ENCODE measurements around the gene MED12L.

MED12L gene

DNA sequence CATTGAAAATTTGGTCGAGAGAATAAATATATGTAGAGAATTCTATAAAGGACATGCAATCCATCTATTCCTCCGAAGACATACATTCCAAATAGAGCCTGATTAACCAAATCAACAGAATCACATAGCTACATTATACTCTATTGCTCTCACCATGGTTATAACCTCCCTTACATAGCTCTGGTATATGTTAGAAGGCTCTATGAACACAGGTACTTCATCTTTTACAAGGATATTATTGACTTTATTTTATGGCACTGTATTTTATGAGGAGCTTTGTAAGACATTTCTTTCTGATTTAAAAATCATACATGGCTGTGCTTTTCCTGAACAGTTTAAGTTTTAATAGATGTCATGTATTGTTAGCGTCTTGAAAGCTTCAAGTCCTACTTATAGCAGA lies 370.6 kb downstream of the MED12L start:
- Histone ChIP-seq H3K4me1 (ENCODE audit: insufficient read depth, low read length, poor library complexity, severe bottlenecking) (peaks cover 10% of the 10 kb centered on the region), H3K4me2 (ENCODE audit: low read depth, low read length, poor library complexity, severe bottlenecking) (no peak overlapping the region), H3K27me3 (ENCODE audit: insufficient read depth, low read length, poor library complexity, severe bottlenecking) (no peaks in the 10 kb centered on the region), H3K9me3 (ENCODE audit: insufficient read depth, low read depth, low read length) (no peaks in the 10 kb centered on the region), H2AFZ (ENCODE audit: low read length) (no peak overlapping the region), H3K9me2 (replicated peaks; ENCODE audit: low read depth, low read length) (no peaks in the 10 kb centered on the region), H4K20me1 (ENCODE audit: insufficient read depth, low read length, poor library complexity, severe bottlenecking) (no peaks in the 10 kb centered on the region), H3K79me2 (ENCODE audit: insufficient read depth, low read length) (no peaks in the 10 kb centered on the region), H3K4me3 (ENCODE audit: low read length, poor library complexity, severe bottlenecking) (no peak overlapping the region), H3K9ac (ENCODE audit: low read depth, low read length, poor library complexity, severe bottlenecking) (no peak overlapping the region), H3F3A (ENCODE audit: low read depth) (no peaks in the 10 kb centered on the region), H3K36me3 (ENCODE audit: insufficient read depth, low read length) (no peaks in the 10 kb centered on the region)
- TF ChIP-seq, protein P1, sequence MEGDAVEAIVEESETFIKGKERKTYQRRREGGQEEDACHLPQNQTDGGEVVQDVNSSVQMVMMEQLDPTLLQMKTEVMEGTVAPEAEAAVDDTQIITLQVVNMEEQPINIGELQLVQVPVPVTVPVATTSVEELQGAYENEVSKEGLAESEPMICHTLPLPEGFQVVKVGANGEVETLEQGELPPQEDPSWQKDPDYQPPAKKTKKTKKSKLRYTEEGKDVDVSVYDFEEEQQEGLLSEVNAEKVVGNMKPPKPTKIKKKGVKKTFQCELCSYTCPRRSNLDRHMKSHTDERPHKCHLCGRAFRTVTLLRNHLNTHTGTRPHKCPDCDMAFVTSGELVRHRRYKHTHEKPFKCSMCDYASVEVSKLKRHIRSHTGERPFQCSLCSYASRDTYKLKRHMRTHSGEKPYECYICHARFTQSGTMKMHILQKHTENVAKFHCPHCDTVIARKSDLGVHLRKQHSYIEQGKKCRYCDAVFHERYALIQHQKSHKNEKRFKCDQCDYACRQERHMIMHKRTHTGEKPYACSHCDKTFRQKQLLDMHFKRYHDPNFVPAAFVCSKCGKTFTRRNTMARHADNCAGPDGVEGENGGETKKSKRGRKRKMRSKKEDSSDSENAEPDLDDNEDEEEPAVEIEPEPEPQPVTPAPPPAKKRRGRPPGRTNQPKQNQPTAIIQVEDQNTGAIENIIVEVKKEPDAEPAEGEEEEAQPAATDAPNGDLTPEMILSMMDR (conservative IDR thresholded peaks at IDR 0.05; ENCODE audit: low read length) = no peak
- no peak for TF ChIP-seq EZH2phosphoT487 (IDR thresholded peaks at IDR 0.05; ENCODE audit: borderline replicate concordance)

DNA sequence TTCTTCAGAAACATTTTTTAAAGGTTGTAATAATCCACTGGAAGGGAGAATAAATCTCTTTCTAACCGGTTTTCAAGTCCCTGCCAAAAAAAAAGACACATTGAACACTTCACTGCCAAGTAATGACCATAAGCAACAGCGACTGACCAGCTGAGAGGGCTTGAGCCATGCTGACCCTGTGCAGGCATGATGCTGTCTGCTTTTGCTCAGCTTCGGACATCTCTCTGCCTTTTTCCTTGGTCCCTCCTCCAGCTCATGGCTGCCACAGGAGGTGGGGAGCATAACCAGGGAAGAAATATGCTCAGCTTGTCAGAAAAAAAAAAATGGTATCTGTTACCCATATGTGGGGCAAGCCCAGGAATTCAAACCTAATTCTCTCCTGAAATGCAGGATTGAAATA lies 373.9 kb downstream of the MED12L start:
- no peaks in the 10 kb centered on the region for H3K4me1 ChIP-seq (ENCODE audit: insufficient read depth, low read length, poor library complexity, severe bottlenecking)
- H3K9ac ChIP-seq (ENCODE audit: low read depth, low read length, poor library complexity, severe bottlenecking) = no peak overlapping the region
- H3K79me2 ChIP-seq (ENCODE audit: insufficient read depth, low read length) = no peaks in the 10 kb centered on the region
- no peaks in the 10 kb centered on the region for H4K20me1 ChIP-seq (ENCODE audit: insufficient read depth, low read length, poor library complexity, severe bottlenecking)
- no peak overlapping the region for H3K4me3 ChIP-seq (ENCODE audit: low read length, poor library complexity, severe bottlenecking)
- H3K9me2 ChIP-seq (replicated peaks; ENCODE audit: low read depth, low read length) = no peaks in the 10 kb centered on the region
- TF ChIP-seq EZH2phosphoT487 (IDR thresholded peaks at IDR 0.05; ENCODE audit: borderline replicate concordance) = no peak
- TF ChIP-seq, protein P1 (conservative IDR thresholded peaks at IDR 0.05; ENCODE audit: low read length) = no peak
- H2AFZ ChIP-seq (ENCODE audit: low read length) = no peak overlapping the region
- H3K27me3 ChIP-seq (ENCODE audit: insufficient read depth, low read length, poor library complexity, severe bottlenecking) = no peaks in the 10 kb centered on the region
- H3K36me3 ChIP-seq (ENCODE audit: insufficient read depth, low read length) = no peaks in the 10 kb centered on the region
- H3F3A ChIP-seq (ENCODE audit: low read depth) = no peaks in the 10 kb centered on the region
- no peak overlapping the region for H3K4me2 ChIP-seq (ENCODE audit: low read depth, low read length, poor library complexity, severe bottlenecking)
- no peaks in the 10 kb centered on the region for H3K9me3 ChIP-seq (ENCODE audit: insufficient read depth, low read depth, low read length)

DNA sequence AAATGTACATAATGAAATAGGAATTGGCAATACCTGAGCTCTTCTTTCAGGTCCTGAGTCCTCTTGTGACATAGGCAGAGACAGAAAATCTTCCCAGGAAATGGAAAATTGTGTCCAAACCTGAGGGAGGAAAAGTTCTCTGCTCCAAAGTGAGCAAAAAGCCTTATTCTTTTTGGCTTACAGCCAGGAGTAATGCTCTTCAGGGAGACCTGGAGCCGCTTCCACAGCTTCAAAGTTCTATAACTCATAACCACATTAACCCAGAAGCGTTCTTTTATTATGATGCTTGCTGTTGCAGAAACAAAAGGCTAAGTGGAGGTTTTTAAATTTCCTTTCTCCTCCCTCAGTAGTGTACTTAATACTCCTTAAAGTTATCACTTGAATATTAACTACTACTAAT lies 374.8 kb downstream of the MED12L start:
- no peak for TF ChIP-seq EZH2phosphoT487 (IDR thresholded peaks at IDR 0.05; ENCODE audit: borderline replicate concordance)
- TF ChIP-seq, protein P1 (conservative IDR thresholded peaks at IDR 0.05; ENCODE audit: low read length) = no peak
- H4K20me1 ChIP-seq (ENCODE audit: insufficient read depth, low read length, poor library complexity, severe bottlenecking) = no peaks in the 10 kb centered on the region
- H3K27me3 ChIP-seq (ENCODE audit: insufficient read depth, low read length, poor library complexity, severe bottlenecking) = no peaks in the 10 kb centered on the region
- H3K36me3 ChIP-seq (ENCODE audit: insufficient read depth, low read length) = no peaks in the 10 kb centered on the region
- H3K9me2 ChIP-seq (replicated peaks; ENCODE audit: low read depth, low read length) = no peaks in the 10 kb centered on the region
- no peak overlapping the region for H3K4me3 ChIP-seq (ENCODE audit: low read length, poor library complexity, severe bottlenecking)
- H3K4me2 ChIP-seq (ENCODE audit: low read depth, low read length, poor library complexity, severe bottlenecking) = no peak overlapping the region
- H3K79me2 ChIP-seq (ENCODE audit: insufficient read depth, low read length) = no peaks in the 10 kb centered on the region
- no peak overlapping the region for H2AFZ ChIP-seq (ENCODE audit: low read length)
- H3F3A ChIP-seq (ENCODE audit: low read depth) = no peaks in the 10 kb centered on the region
- H3K4me1 ChIP-seq (ENCODE audit: insufficient read depth, low read length, poor library complexity, severe bottlenecking) = no peaks in the 10 kb centered on the region
- no peaks in the 10 kb centered on the region for H3K9me3 ChIP-seq (ENCODE audit: insufficient read depth, low read depth, low read length)
- H3K9ac ChIP-seq (ENCODE audit: low read depth, low read length, poor library complexity, severe bottlenecking) = no peak overlapping the region

Measured in Loucy (cell line).